Chondrocyte (in vitro differentiated cells): ENCODE data around the gene KCNF1. TPM values are rescaled to one million over a fixed set of nuclear protein-coding genes. Genes with fewer than 3 reads are reported as not detected.

ENCODE experiments used
- DNase-seq: peaks from one replicate; pipeline ENCODE4 v3.0.0; 2021; ENCODE audit warnings: mixed read lengths, low spot score
- H3K27ac Mint-ChIP-seq: one replicate; pipeline ENCODE4 v1.8.0; 2021; ENCODE audit warnings: mild to moderate bottlenecking, moderate library complexity, mixed read lengths; ENCODE audit not compliant: unreplicated experiment
- H3K27me3 Mint-ChIP-seq: 2 replicates; pipeline ENCODE4 v1.8.0; 2021; ENCODE audit warnings: low read depth, mixed read lengths
- H3K36me3 Mint-ChIP-seq: 2 replicates; pipeline ENCODE4 v1.8.0; 2021; ENCODE audit warnings: low read depth, mixed read lengths
- H3K4me1 Mint-ChIP-seq: 2 replicates; pipeline ENCODE4 v1.8.0; 2021; ENCODE audit warnings: low read depth, mild to moderate bottlenecking, mixed read lengths
- H3K4me3 Mint-ChIP-seq: one replicate; pipeline ENCODE4 v1.8.0; 2021; ENCODE audit warnings: mild to moderate bottlenecking, moderate library complexity, mixed read lengths; ENCODE audit not compliant: unreplicated experiment
- H3K9me3 Mint-ChIP-seq: 2 replicates; pipeline ENCODE4 v1.8.0; 2021; ENCODE audit warnings: low read depth, mixed read lengths
- total RNA-seq: library from RNA; stranded (reverse); gene quantifications from 3 replicates; pipeline ENCODE4 v1.2.1, GENCODE V29; 2021
- TF ChIP-seq, protein P1 (sequence below): fragments of 200-600 bp; sonication (generic); IDR thresholded peaks from 2 replicates; pipeline ENCODE4 v1.5.0; 2021; ENCODE audit warnings: antibody characterized with exemption, mild to moderate bottlenecking, moderate library complexity

The KCNF1 gene
- total RNA-seq, 1 donor from 2014 or later, result not detected

DNA sequence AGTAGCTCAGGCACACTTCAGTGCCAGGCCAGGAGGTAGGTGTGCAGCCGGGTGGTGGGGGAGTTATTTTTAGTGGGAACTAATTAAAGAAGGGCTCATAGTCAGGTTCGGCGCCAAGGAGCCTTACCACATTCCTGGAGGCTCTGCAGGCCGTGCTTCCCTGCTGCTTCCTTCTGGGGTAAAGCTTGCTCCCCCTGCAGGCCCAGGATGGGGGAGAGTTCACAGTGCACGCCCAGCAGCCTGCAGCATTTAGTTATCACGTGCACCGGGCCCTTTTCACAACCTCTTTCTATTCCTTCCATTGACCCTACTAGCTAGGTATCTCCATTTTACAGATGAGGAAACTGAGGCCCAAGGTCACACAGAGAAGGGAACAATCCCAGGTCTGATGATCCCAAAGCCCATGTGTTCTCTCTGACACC, 2.5 kb downstream of the KCNF1 start:
- Mint-ChIP-seq H3K4me3 (no peak overlapping the region), H3K4me1 (peaks cover 6% of the 10 kb centered on the region), H3K9me3 (peaks cover 2% of the 10 kb centered on the region), H3K36me3 (no peaks in the 10 kb centered on the region), H3K27ac (no peak overlapping the region), H3K27me3 (peaks cover 23% of the 10 kb centered on the region)
- TF ChIP-seq, protein P1, sequence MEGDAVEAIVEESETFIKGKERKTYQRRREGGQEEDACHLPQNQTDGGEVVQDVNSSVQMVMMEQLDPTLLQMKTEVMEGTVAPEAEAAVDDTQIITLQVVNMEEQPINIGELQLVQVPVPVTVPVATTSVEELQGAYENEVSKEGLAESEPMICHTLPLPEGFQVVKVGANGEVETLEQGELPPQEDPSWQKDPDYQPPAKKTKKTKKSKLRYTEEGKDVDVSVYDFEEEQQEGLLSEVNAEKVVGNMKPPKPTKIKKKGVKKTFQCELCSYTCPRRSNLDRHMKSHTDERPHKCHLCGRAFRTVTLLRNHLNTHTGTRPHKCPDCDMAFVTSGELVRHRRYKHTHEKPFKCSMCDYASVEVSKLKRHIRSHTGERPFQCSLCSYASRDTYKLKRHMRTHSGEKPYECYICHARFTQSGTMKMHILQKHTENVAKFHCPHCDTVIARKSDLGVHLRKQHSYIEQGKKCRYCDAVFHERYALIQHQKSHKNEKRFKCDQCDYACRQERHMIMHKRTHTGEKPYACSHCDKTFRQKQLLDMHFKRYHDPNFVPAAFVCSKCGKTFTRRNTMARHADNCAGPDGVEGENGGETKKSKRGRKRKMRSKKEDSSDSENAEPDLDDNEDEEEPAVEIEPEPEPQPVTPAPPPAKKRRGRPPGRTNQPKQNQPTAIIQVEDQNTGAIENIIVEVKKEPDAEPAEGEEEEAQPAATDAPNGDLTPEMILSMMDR, result peak; percentile 22
- peak; percentile 51 for DNase-seq

DNA sequence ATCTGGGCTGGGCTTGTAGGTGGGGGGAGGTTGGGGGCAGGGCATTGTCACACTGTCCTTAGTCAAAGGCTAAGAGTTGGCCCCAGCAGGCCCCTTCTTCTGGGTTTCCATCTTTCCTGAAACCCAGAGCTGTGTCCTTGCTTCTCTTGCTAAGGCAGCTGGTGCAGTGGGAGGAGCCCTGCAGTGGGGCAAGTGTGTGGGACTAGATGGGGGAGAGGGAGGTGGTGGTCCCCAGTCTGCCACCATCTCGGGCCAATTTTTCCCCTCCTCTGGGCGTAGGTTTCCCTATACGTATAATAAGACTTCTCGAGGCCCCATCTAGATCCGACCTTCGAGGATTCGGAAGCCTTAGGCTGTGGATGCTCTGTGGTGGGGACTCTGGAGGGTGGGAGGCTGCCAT, 3.5 kb downstream of the KCNF1 start:
- Mint-ChIP-seq H3K4me3 (no peak overlapping the region), H3K9me3 (peaks cover 2% of the 10 kb centered on the region), H3K27me3 (peaks cover 23% of the 10 kb centered on the region), H3K27ac (no peak overlapping the region), H3K36me3 (no peaks in the 10 kb centered on the region), H3K4me1 (peaks cover 6% of the 10 kb centered on the region)
- TF ChIP-seq, protein P1, result no peak
- peak; percentile 48 for DNase-seq

DNA sequence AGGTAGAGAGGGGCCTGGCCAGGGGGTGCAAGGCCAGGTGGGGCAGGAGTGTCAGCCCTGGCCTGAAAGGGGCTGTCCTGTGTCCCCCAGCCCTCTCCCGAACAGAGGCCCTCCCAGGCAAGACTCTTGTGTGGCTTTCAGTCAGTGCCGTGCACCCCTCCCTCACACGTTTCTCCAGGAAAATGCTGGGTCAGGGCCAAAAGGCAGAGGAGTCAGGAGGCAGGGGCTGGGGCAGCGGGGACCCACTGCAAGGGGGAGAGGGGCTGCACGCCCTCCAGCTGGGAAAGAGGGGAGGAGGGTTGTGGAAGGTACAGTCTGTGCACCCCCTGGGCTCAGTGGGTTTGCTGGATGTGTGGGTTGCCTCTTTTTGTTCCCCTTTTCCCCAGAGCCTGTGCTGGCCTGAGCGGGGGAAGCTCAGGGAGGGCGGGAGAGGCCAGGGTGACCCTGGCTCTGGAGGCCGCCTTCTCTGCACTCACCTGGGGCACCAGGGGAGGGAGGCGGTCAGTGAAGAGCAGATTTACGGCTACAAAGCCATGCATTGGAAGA, 4.1 kb downstream of the KCNF1 start:
- Mint-ChIP-seq H3K4me3 (no peak overlapping the region), H3K9me3 (peaks cover 2% of the 10 kb centered on the region), H3K27ac (no peak overlapping the region), H3K27me3 (peaks cover 21% of the 10 kb centered on the region), H3K36me3 (no peaks in the 10 kb centered on the region), H3K4me1 (peaks cover 6% of the 10 kb centered on the region)
- DNase-seq, result peak; percentile 77
- TF ChIP-seq, protein P1, result no peak

DNA sequence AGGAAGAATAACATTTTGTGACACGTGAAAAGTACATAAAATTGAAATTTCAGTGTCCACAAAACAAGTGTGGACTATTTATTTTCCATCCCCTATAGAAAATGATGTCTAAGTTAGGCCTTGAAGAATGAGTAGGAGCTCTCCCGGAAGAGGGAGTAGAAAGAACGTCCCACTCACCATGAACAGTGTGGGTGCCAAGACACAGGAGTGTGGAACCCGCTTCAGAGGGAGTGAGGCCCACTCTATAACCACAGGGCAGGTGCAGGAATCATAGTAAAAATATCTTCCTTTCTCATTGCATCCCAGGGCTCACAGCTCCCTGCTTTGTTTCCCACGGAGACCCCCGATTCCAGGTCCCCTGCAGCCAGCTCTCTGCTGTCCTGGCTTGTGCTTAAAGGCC, 5.2 kb downstream of the KCNF1 start:
- Mint-ChIP-seq H3K4me3 (no peak overlapping the region), H3K27ac (no peak overlapping the region), H3K9me3 (peaks cover 2% of the 10 kb centered on the region), H3K36me3 (no peaks in the 10 kb centered on the region), H3K27me3 (peaks cover 17% of the 10 kb centered on the region), H3K4me1 (peaks cover 3% of the 10 kb centered on the region)
- TF ChIP-seq, protein P1, result no peak
- peak; percentile 30 for DNase-seq

DNA sequence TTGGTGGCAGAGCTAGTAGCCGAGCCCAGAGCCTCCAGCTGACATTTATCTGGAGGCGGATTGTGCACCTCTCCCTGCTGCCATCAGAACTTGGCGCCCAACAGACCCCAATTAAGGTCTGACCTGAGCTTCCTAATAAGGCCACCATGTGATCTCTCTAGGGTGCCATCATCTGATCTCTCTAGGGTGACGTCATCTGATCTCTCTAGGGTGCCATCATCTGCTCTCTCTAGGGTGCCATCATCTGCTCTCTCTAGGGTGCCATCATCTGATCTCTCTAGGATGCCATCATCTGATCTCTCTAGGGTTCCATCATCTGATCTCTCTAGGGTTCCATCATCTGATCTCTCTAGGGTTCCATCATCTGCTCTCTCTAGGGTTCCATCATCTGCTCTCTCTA, 6.2 kb downstream of the KCNF1 start:
- TF ChIP-seq, protein P1, result no peak
- peaks cover 2% of the 10 kb centered on the region for H3K9me3 Mint-ChIP-seq
- no peak for DNase-seq
- H3K27me3 Mint-ChIP-seq, result peaks cover 13% of the 10 kb centered on the region
- H3K27ac Mint-ChIP-seq, result no peak overlapping the region
- no peaks in the 10 kb centered on the region for H3K4me1 Mint-ChIP-seq
- no peak overlapping the region for H3K4me3 Mint-ChIP-seq
- H3K36me3 Mint-ChIP-seq, result no peaks in the 10 kb centered on the region
